KMS-11 (cell line): ENCODE results near the gene RCAN2.

ENCODE experiments used
- H2AFZ ChIP-seq: fragments of 200-600 bp; sonication (generic); 2 replicates; pipeline ENCODE4 v1.6.1; 2016; ENCODE audit warnings: antibody characterized with exemption, mixed run types, low read depth
- H3K27ac ChIP-seq: fragments of 200-600 bp; sonication (generic); 2 replicates; pipeline ENCODE4 v1.6.1; 2016; ENCODE audit warnings: mild to moderate bottlenecking, mixed run types
- H3K27me3 ChIP-seq: fragments of 200-600 bp; sonication (generic); 2 replicates; pipeline ENCODE4 v1.6.1; 2017; ENCODE audit warnings: mild to moderate bottlenecking, low read depth, mixed run types, moderate library complexity; ENCODE audit not compliant: insufficient read depth
- H3K36me3 ChIP-seq: fragments of 200-600 bp; sonication (generic); 2 replicates; pipeline ENCODE4 v1.6.1; 2017; ENCODE audit warnings: mild to moderate bottlenecking, mixed run types; ENCODE audit not compliant: insufficient read depth
- H3K4me1 ChIP-seq: fragments of 200-600 bp; sonication (generic); 2 replicates; pipeline ENCODE4 v1.6.1; 2016; ENCODE audit warnings: mild to moderate bottlenecking, low read depth, mixed run types; ENCODE audit not compliant: poor library complexity, severe bottlenecking
- H3K4me2 ChIP-seq: fragments of 200-600 bp; sonication (generic); 2 replicates; pipeline ENCODE4 v1.7.0; 2016; ENCODE audit warnings: mild to moderate bottlenecking, mixed run types
- H3K4me3 ChIP-seq: fragments of 200-600 bp; sonication (generic); IDR thresholded peaks from 2 replicates; pipeline ENCODE4 v1.6.1; 2017; ENCODE audit warnings: low read depth, low read length, mixed read lengths; ENCODE audit not compliant: insufficient read depth
- H3K79me2 ChIP-seq: fragments of 200-600 bp; sonication (generic); 2 replicates; pipeline ENCODE4 v1.6.1; 2016; ENCODE audit warnings: low read depth, mixed run types; ENCODE audit not compliant: insufficient read depth
- H3K9ac ChIP-seq: fragments of 200-600 bp; sonication (generic); 2 replicates; pipeline ENCODE4 v1.6.1; 2016; ENCODE audit warnings: mild to moderate bottlenecking, mixed run types
- H4K20me1 ChIP-seq: fragments of 200-600 bp; sonication (generic); 2 replicates; pipeline ENCODE4 v1.6.1; 2016; ENCODE audit warnings: mild to moderate bottlenecking, mixed run types; ENCODE audit not compliant: insufficient read depth
- TF ChIP-seq, protein P1 (sequence below): fragments of 200-600 bp; sonication (generic); conservative IDR thresholded peaks from 2 replicates; pipeline ENCODE4 v1.6.1; 2017; ENCODE audit warnings: low read depth, mild to moderate bottlenecking, antibody characterized with exemption, low read length, moderate library complexity, mixed read lengths

RCAN2 gene

DNA sequence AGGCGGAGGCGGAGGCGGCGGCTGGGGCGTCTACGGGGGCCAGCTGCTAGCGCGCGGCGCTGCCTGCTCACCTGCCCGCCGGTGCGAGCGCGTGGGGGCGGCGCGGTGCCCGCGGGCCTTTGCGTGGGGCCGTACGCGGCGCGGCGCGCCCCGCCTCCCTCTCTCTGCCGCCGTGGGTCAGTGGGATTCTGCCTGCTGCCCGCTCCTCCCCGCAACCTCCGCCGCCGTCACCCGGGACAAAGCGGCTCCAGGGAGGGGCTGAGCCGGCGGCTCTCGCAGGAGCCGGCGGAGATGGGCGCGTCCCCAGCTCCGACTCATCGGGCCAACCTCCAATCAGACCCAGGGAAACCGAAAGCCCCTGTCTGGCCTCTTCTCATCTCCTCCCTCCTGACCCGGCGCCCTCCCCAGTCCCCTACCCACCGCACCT lies at the start of gene RCAN2:
Gene RCAN2 (minus strand): TSS at position 249 of the 427 bp plus-strand sequence.
- Histone ChIP-seq H3K9ac (no peak within 1 kb of the TSS), H3K4me2 (peak within 1 kb of the TSS; percentile 70), H4K20me1 (no peaks in the 10 kb centered on the region), H3K27ac (no peak within 1 kb of the TSS), H3K79me2 (no peaks in the 10 kb centered on the region), H3K36me3 (no peaks in the 10 kb centered on the region), H3K4me1 (peaks cover 9% of the 10 kb centered on the region), H3K27me3 (no peaks in the 10 kb centered on the region; the same call in 1 of the 2 replicates), H2AFZ (peak within 1 kb of the TSS; percentile 77), H3K4me3 (no peak within 1 kb of the TSS)
- TF ChIP-seq, protein P1, sequence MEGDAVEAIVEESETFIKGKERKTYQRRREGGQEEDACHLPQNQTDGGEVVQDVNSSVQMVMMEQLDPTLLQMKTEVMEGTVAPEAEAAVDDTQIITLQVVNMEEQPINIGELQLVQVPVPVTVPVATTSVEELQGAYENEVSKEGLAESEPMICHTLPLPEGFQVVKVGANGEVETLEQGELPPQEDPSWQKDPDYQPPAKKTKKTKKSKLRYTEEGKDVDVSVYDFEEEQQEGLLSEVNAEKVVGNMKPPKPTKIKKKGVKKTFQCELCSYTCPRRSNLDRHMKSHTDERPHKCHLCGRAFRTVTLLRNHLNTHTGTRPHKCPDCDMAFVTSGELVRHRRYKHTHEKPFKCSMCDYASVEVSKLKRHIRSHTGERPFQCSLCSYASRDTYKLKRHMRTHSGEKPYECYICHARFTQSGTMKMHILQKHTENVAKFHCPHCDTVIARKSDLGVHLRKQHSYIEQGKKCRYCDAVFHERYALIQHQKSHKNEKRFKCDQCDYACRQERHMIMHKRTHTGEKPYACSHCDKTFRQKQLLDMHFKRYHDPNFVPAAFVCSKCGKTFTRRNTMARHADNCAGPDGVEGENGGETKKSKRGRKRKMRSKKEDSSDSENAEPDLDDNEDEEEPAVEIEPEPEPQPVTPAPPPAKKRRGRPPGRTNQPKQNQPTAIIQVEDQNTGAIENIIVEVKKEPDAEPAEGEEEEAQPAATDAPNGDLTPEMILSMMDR = no peak

DNA sequence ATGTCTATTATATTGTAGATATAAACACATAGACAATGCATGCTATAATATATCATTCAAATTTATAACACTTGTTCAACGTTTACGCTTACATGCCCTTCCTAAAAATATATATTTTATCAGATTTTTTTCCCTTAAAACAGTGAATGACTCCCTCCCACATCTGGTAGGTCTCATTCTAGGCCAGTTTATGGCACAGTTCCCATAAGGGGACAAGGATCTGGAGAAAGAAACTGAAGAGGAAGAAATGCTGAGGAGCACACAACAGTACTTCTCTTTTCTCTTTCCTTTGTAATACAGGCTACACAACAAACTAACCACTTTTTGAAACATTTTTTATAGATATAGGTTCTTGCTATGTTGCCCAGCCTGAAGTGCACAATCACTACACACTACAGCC lies 48.6 kb upstream of the RCAN2 start:
- Histone ChIP-seq H3K4me2 (no peak overlapping the region), H3K27me3 (no peaks in the 10 kb centered on the region), H2AFZ (no peak overlapping the region), H3K4me3 (no peak overlapping the region), H4K20me1 (no peaks in the 10 kb centered on the region), H3K79me2 (no peaks in the 10 kb centered on the region), H3K27ac (no peak overlapping the region), H3K9ac (no peak overlapping the region), H3K4me1 (no peaks in the 10 kb centered on the region), H3K36me3 (no peaks in the 10 kb centered on the region)
- TF ChIP-seq, protein P1 = no peak

DNA sequence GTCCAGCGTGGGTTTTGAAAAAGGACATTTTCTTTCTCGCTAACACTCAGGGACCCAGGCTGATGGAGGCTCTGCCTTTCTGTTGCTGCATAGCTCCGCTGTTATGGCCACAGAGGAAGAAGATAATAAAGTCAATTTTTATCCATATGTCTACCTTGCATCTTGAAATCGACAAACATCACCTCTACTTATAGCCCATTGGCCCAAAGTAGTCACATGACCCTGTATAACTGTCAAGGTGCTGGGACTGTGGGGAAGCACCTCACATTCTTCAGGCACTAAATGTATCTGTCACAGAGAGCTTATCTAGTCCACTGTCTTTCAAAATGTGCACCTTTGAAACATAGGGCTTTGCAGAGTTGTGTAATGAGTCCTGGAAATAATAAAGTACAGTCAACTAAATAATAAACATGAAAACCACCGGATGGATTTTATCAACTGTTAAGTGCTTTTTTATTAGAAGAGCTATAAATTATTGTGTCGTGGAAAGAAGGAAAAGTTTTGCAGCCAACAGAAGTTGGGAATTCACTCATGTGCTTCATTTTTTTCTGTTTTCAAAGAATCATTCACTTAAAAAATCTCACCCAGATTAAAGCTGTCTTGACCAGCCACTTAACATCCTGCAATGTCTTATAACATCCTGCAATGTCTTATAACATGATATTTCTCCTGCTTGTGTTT lies 47.7 kb upstream of the RCAN2 start:
- TF ChIP-seq, protein P1 = no peak
- Histone ChIP-seq H3K4me3 (no peak overlapping the region), H3K27ac (no peak overlapping the region), H3K27me3 (no peaks in the 10 kb centered on the region), H3K9ac (no peak overlapping the region), H4K20me1 (no peaks in the 10 kb centered on the region), H3K4me2 (no peak overlapping the region), H3K4me1 (no peaks in the 10 kb centered on the region), H3K79me2 (no peaks in the 10 kb centered on the region), H3K36me3 (no peaks in the 10 kb centered on the region), H2AFZ (no peak overlapping the region)

DNA sequence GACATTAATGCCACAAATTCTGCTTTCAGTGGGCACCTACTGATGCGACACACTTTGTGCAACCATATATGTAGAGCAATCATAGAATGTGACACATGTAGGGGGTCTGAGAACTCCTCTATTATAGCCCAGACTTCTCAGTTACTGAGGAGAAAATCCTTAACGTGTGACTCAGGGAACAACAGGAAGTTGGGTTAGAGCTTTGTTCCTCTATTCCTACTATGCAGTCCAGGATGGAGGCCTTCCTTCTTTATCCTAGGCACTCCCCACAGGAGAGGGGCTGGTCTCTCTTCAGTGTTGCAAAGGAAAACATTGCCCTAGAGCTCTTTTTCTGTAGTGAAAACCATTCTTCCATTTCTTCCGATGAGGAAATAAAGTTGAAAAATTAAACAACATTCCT lies 39.6 kb upstream of the RCAN2 start:
- H3K79me2 ChIP-seq = no peaks in the 10 kb centered on the region
- no peak overlapping the region for H3K4me2 ChIP-seq
- no peak overlapping the region for H2AFZ ChIP-seq
- no peaks in the 10 kb centered on the region for H4K20me1 ChIP-seq
- H3K4me3 ChIP-seq = no peak overlapping the region
- H3K27me3 ChIP-seq = no peaks in the 10 kb centered on the region
- no peak overlapping the region for H3K9ac ChIP-seq
- TF ChIP-seq, protein P1 = no peak
- no peaks in the 10 kb centered on the region for H3K4me1 ChIP-seq
- H3K36me3 ChIP-seq = no peaks in the 10 kb centered on the region
- H3K27ac ChIP-seq = no peak overlapping the region
